HG03097 (cell line): ENCODE measurements around the gene RAB36.

Experiments
- ATAC-seq: cut with Tn5 transposase; IDR thresholded peaks from one replicate; pipeline ENCODE4 v1.9.1; 2021; ENCODE audit not compliant: unreplicated experiment, low FRiP score

Gene RAB36

GRCh38 chr22:23156286-23156685, 11.0 kb downstream of the RAB36 start:
- no peak for ATAC-seq

- ATAC-seq: no peak
Observed at GRCh38 chr22:23157560-23158515, 12.6 kb downstream of the RAB36 start.

- no peak for ATAC-seq
Observed at GRCh38 chr22:23158516-23159290, 13.4 kb downstream of the RAB36 start.

- ATAC-seq: no peak
Observed at GRCh38 chr22:23159291-23159630, 14.0 kb downstream of the RAB36 start.

- ATAC-seq: no peak
Observed at GRCh38 chr22:23161029-23161428, 15.8 kb downstream of the RAB36 start.

GRCh38 chr22:23161574-23161973, 16.3 kb downstream of the RAB36 start:
- no peak for ATAC-seq

- ATAC-seq: no peak
Observed at GRCh38 chr22:23163665-23164064, 18.4 kb downstream of the RAB36 start.

- no peak for ATAC-seq
Observed at GRCh38 chr22:23164091-23164490, 18.8 kb downstream of the RAB36 start.

- ATAC-seq: no peak
Observed at GRCh38 chr22:23166042-23166831, 21.0 kb downstream of the RAB36 start.

GRCh38 chr22:23166841-23167616, 21.8 kb downstream of the RAB36 start:
- ATAC-seq: no peak

GRCh38 chr22:23168391-23169042, 23.2 kb downstream of the RAB36 start:
- no peak for ATAC-seq

GRCh38 chr22:23169043-23169406, 23.7 kb downstream of the RAB36 start:
- ATAC-seq: no peak

- no peak for ATAC-seq
Observed at GRCh38 chr22:23175817-23176644, 30.8 kb downstream of the RAB36 start.

GRCh38 chr22:23176645-23177027, 31.4 kb downstream of the RAB36 start:
- ATAC-seq: no peak

GRCh38 chr22:23177197-23177596, 31.9 kb downstream of the RAB36 start:
- no peak for ATAC-seq

- ATAC-seq: no peak
Observed at GRCh38 chr22:23178512-23179254, 33.4 kb downstream of the RAB36 start.

- ATAC-seq: no peak
Observed at GRCh38 chr22:23179381-23180299, 34.4 kb downstream of the RAB36 start.
